Neural progenitor cell (in vitro differentiated cells): ENCODE results near the gene CTNNA3. TPM values are rescaled to one million over a fixed set of nuclear protein-coding genes. Genes with fewer than 3 reads are reported as not detected.

Source experiments
- DNase-seq: peaks from one replicate; pipeline ENCODE4 v3.0.0-alpha.2; 2016; ENCODE audit warnings: low spot score
- H2AFZ ChIP-seq: fragments of 200-600 bp; sonication (generic); replicated peaks from 2 replicates; pipeline ENCODE4 v1.6.1; 2016; ENCODE audit warnings: antibody characterized with exemption
- H3F3A ChIP-seq: fragments of 200-600 bp; sonication (generic); 2 replicates; pipeline ENCODE4 v1.6.1; 2016; ENCODE audit warnings: antibody characterized with exemption, low read depth
- H3K27ac ChIP-seq: fragments of 200-600 bp; sonication (generic); 2 replicates; pipeline ENCODE4 v1.5.1; 2016; ENCODE audit warnings: mild to moderate bottlenecking
- H3K27me3 ChIP-seq: fragments of 200-600 bp; sonication (generic); 2 replicates; pipeline ENCODE4 v1.6.1; 2016; ENCODE audit warnings: mild to moderate bottlenecking, moderate library complexity
- H3K36me3 ChIP-seq: fragments of 200-600 bp; sonication (generic); 2 replicates; pipeline ENCODE4 v1.5.1; 2016
- H3K4me1 ChIP-seq: fragments of 200-600 bp; sonication (generic); 2 replicates; pipeline ENCODE4 v1.6.1; 2016; ENCODE audit warnings: mixed run types
- H3K4me2 ChIP-seq: fragments of 200-600 bp; sonication (generic); 2 replicates; pipeline ENCODE4 v1.6.1; 2016
- H3K4me3 ChIP-seq: fragments of 200-600 bp; sonication (generic); 2 replicates; pipeline ENCODE4 v1.5.1; 2016
- H3K79me2 ChIP-seq: fragments of 200-600 bp; sonication (generic); 2 replicates; pipeline ENCODE4 v1.6.1; 2016; ENCODE audit warnings: low read depth
- H3K9ac ChIP-seq: fragments of 200-600 bp; sonication (generic); 2 replicates; pipeline ENCODE4 v1.6.1; 2016
- H3K9me3 ChIP-seq: fragments of 200-600 bp; sonication (generic); 2 replicates; pipeline ENCODE4 v1.5.1; 2016; ENCODE audit warnings: low read depth
- H4K20me1 ChIP-seq: fragments of 200-600 bp; sonication (generic); 2 replicates; pipeline ENCODE4 v1.6.1; 2016; ENCODE audit warnings: low read depth
- H3K27ac Mint-ChIP-seq: 3 replicates; pipeline ENCODE4 v1.8.0; 2021; ENCODE audit warnings: mixed read lengths
- H3K27me3 Mint-ChIP-seq: 2 replicates; pipeline ENCODE4 v1.8.0; 2022; ENCODE audit warnings: low read depth, mild to moderate bottlenecking, inconsistent platforms, moderate library complexity, mixed read lengths; ENCODE audit not compliant: insufficient read depth
- H3K36me3 Mint-ChIP-seq: 3 replicates; pipeline ENCODE4 v1.8.0; 2021; ENCODE audit warnings: mixed read lengths
- H3K4me1 Mint-ChIP-seq: 3 replicates; pipeline ENCODE4 v1.8.0; 2021; ENCODE audit warnings: mixed read lengths
- H3K4me3 Mint-ChIP-seq: 3 replicates; pipeline ENCODE4 v1.8.0; 2021; ENCODE audit warnings: mild to moderate bottlenecking, moderate library complexity, mixed read lengths
- H3K9me3 Mint-ChIP-seq: 3 replicates; pipeline ENCODE4 v1.8.0; 2020; ENCODE audit warnings: mixed read lengths
- CTCF ChIP-seq: fragments of 200-600 bp; sonication (generic); IDR thresholded peaks from 2 replicates; pipeline ENCODE4 v1.5.1; 2017; ENCODE audit warnings: antibody characterized with exemption, mild to moderate bottlenecking
- EZH2 ChIP-seq: fragments of 200-600 bp; sonication (generic); IDR thresholded peaks from 2 replicates; pipeline ENCODE4 v1.6.1; 2017; ENCODE audit warnings: antibody characterized with exemption, mild to moderate bottlenecking, moderate library complexity
- EZH2phosphoT487 ChIP-seq: fragments of 200-600 bp; sonication (generic); IDR thresholded peaks from 2 replicates; pipeline ENCODE4 v1.6.1; 2017; ENCODE audit warnings: antibody characterized with exemption
- total RNA-seq: library from RNA; depleted of rRNA; stranded (reverse); fragments of >200 nt; gene quantifications from 2 replicates; pipeline ENCODE4 v1.2.3, GENCODE V29; 2015; ENCODE audit warnings: low replicate concordance

CTNNA3 gene
- total RNA-seq, 1 donor from 2014 or later = 12.9 TPM

GRCh38 chr10:66457629-66458028 is 1238.4 kb downstream of the CTNNA3 start:
- H3K9me3 Mint-ChIP-seq = peaks cover 4% of the 10 kb centered on the region
- no peak for DNase-seq
- no peak overlapping the region for H3K4me2 ChIP-seq
- H3K27ac ChIP-seq = no peak overlapping the region
- H4K20me1 ChIP-seq = no peaks in the 10 kb centered on the region
- H3K79me2 ChIP-seq = no peaks in the 10 kb centered on the region
- H3K36me3 Mint-ChIP-seq = no peaks in the 10 kb centered on the region
- H2AFZ ChIP-seq = no peak overlapping the region
- H3K27ac Mint-ChIP-seq = no peak overlapping the region
- no peak overlapping the region for H3K4me3 Mint-ChIP-seq
- no peaks in the 10 kb centered on the region for H3K36me3 ChIP-seq
- H3K9ac ChIP-seq = no peak overlapping the region
- no peaks in the 10 kb centered on the region for H3K4me1 ChIP-seq
- no peaks in the 10 kb centered on the region for H3K9me3 ChIP-seq
- H3F3A ChIP-seq = no peaks in the 10 kb centered on the region
- H3K4me3 ChIP-seq = no peak overlapping the region
- no peaks in the 10 kb centered on the region for H3K27me3 ChIP-seq
- no peak for TF ChIP-seq EZH2phosphoT487
- TF ChIP-seq EZH2 = no peak
- TF ChIP-seq CTCF = no peak
- H3K27me3 Mint-ChIP-seq = no peaks in the 10 kb centered on the region
- H3K4me1 Mint-ChIP-seq = no peaks in the 10 kb centered on the region

GRCh38 chr10:66455304-66455703 is 1240.7 kb downstream of the CTNNA3 start:
- Histone ChIP-seq H3K4me1 (no peaks in the 10 kb centered on the region), H3K4me2 (no peak overlapping the region), H3K79me2 (no peaks in the 10 kb centered on the region), H3K4me3 (no peak overlapping the region), H4K20me1 (no peaks in the 10 kb centered on the region), H3K36me3 (no peaks in the 10 kb centered on the region), H3K27ac (no peak overlapping the region), H3F3A (no peaks in the 10 kb centered on the region), H3K9ac (no peak overlapping the region), H3K9me3 (no peaks in the 10 kb centered on the region), H3K27me3 (no peaks in the 10 kb centered on the region), H2AFZ (no peak overlapping the region)
- Mint-ChIP-seq H3K4me3 (no peak overlapping the region), H3K4me1 (no peaks in the 10 kb centered on the region), H3K27me3 (no peaks in the 10 kb centered on the region), H3K27ac (no peak overlapping the region), H3K9me3 (peaks cover under 1% of the 10 kb centered on the region), H3K36me3 (no peaks in the 10 kb centered on the region)
- TF ChIP-seq CTCF (no peak), EZH2phosphoT487 (no peak), EZH2 (no peak)
- DNase-seq = no peak

- H2AFZ ChIP-seq = no peak overlapping the region
- H3K4me2 ChIP-seq = no peak overlapping the region
- H3K27me3 ChIP-seq = no peaks in the 10 kb centered on the region
- H3K4me3 ChIP-seq = no peak overlapping the region
- H3K27me3 Mint-ChIP-seq = peaks cover 6% of the 10 kb centered on the region
- TF ChIP-seq CTCF = no peak
- no peak for TF ChIP-seq EZH2
- no peak for TF ChIP-seq EZH2phosphoT487
- no peaks in the 10 kb centered on the region for H3K4me1 ChIP-seq
- H4K20me1 ChIP-seq = no peaks in the 10 kb centered on the region
- no peaks in the 10 kb centered on the region for H3F3A ChIP-seq
- peaks cover 2% of the 10 kb centered on the region for H3K36me3 Mint-ChIP-seq
- no peak overlapping the region for H3K4me3 Mint-ChIP-seq
- H3K9me3 Mint-ChIP-seq = peaks cover 16% of the 10 kb centered on the region
- H3K9me3 ChIP-seq = no peaks in the 10 kb centered on the region
- no peak overlapping the region for H3K27ac ChIP-seq
- peaks cover 3% of the 10 kb centered on the region for H3K36me3 ChIP-seq
- DNase-seq = no peak
- H3K4me1 Mint-ChIP-seq = no peaks in the 10 kb centered on the region
- no peak overlapping the region for H3K27ac Mint-ChIP-seq
- no peak overlapping the region for H3K9ac ChIP-seq
- H3K79me2 ChIP-seq = no peaks in the 10 kb centered on the region
These were observed 1255.4 kb downstream of the CTNNA3 start for GRCh38 chr10:66440568-66440967.

- H3K36me3 Mint-ChIP-seq = no peaks in the 10 kb centered on the region
- no peaks in the 10 kb centered on the region for H3K9me3 ChIP-seq
- no peaks in the 10 kb centered on the region for H4K20me1 ChIP-seq
- H3F3A ChIP-seq = no peaks in the 10 kb centered on the region
- no peaks in the 10 kb centered on the region for H3K79me2 ChIP-seq
- H3K4me2 ChIP-seq = no peak overlapping the region
- no peak overlapping the region for H3K27ac ChIP-seq
- H3K27ac Mint-ChIP-seq = no peak overlapping the region
- no peaks in the 10 kb centered on the region for H3K4me1 ChIP-seq
- H3K4me3 Mint-ChIP-seq = no peak overlapping the region
- H3K27me3 ChIP-seq = no peaks in the 10 kb centered on the region
- no peak for DNase-seq
- no peak overlapping the region for H3K9ac ChIP-seq
- H3K4me1 Mint-ChIP-seq = no peaks in the 10 kb centered on the region
- no peaks in the 10 kb centered on the region for H3K36me3 ChIP-seq
- H3K27me3 Mint-ChIP-seq = no peaks in the 10 kb centered on the region
- no peaks in the 10 kb centered on the region for H3K9me3 Mint-ChIP-seq
- no peak for TF ChIP-seq EZH2
- no peak for TF ChIP-seq CTCF
- no peak for TF ChIP-seq EZH2phosphoT487
- H2AFZ ChIP-seq = no peak overlapping the region
- no peak overlapping the region for H3K4me3 ChIP-seq
These were observed 1281.1 kb downstream of the CTNNA3 start for GRCh38 chr10:66414943-66415342.
